Eye (tissue), 1 donor: ENCODE data around the gene HOXA5.

Experiments used
- DNase-seq: peaks from one replicate; pipeline ENCODE4 v3.0.0-alpha.2; 2015

HOXA5 gene

DNA sequence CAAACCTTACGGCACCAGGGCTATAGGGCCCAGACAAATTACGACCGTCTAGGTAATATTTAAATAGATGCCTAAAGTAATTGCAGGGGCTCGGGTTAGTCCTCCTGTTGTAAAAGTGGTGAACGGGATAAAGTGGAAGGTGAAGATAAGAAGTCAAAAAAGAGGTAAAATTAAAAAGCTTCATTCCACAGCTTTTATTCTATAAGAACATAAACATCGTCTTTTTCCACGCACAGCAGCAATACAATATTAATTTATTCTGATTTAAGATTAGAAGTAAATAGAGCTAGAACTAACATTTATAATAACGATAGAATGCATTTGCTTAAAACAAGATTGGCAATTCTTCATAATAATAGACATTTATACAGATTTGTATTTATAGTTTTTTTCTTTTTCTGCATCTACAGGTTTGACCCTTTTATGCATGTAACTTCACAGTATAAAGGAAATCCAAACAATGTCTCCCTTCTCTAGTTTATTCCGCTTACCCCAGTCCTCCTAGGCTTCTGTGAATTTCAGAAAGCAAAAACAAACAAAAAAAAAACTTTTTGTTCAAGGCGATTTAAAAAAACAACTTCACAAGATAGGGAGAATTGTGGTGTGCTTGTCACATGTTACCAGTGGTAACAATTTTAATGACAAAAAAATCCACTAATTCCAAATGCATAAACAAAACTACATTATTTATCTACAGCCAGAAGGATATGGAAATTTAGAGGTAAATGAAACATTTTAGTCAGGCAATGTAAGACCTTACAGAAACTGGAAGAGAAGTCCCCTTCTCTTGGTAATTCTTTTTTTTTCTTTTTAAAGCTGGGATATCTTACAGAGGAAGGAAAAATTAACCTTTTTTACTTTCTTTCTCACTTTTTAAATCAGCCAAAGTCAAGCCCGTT is 27.2 kb upstream of the HOXA5 start:
- DNase-seq = peak; percentile 69

DNA sequence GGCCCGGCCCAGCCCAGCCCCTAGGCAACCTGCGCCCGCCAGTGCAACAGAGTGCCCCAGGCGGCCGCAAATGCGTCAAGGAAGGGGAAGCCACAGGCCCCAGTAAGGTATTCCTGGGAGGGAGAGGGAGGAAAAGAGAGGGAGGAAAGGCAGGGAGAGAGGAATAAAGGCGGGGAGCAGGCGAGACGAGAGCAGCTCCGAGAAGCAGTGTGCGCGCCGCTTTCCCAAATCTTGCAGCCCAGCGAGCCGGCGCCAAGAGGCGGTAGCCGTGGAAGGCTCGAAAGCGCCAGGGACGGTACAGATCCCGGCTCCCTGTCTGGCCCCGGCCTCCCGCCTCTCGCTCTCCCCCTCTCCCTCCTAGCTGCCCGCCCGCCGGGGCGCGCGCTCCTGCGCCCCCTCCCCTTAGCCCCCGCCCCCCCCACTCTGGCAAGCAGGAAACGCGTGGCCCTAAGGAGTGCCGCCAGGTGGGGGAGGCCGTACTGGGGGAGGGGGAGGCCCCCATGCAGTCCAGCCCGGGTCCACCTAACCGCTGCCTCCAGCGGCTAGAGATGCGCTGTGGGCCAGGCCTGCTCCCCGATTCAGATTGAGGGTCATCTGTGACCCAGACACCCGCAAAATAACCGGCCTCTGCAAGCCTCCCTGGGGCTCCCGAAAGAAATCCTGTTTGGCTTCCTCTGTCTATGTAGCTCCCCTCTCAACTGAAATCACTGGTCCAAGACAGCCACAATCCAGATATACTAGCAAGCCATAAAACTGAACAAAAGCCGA is 26.4 kb upstream of the HOXA5 start:
- DNase-seq = no peak

- DNase-seq = peak; percentile 71
Observed at GRCh38 chr7:27168265-27168947, 24.9 kb upstream of the HOXA5 start.

- no peak for DNase-seq
Observed at GRCh38 chr7:27167916-27168264, 24.4 kb upstream of the HOXA5 start.

DNA sequence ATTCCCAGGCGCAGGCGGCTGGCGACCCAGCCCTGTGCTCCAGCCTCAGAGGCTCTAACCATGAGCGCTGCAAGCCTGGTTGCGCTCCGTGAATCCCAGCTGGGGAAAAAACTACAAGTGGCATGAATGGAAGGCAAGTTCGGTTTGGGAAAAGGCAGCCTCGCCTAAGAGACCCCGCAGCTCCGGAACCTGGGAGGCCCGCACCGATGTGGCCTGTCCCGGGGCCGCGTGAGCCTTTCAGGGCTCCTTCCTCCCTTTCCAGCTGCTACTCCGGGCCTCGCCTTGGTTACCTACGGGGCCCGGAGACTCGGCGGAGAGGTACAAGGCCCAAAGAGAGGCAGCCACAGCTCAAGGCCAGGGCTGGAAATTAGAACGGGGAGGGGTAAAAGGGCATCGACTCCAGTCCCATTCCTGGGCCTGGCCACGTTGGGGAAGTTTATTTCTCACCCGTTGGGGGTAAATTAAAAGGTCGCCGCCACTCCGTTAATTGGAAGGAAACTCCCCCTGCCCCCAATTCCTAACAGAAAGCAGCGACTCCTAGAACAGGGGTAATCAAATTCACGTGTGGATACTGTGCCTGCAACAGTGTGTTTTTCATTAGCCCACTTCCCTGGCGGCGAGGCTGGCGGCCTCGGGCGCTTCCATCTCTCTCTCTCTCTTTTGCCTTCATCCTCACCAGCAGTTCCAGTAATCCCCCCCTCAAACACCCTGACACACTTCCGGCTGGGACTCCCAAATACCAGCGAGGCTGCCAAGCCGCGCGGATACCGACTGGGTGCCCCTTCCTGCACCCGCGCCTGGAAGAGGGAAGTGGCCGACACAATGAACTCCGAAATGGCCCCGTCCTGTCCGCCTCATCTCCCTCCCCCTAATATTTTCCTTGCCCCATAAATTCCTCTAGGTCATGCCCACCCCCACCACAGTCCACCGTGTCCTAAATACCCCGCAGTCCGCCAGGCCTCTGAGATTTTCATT is 23.3 kb upstream of the HOXA5 start:
- no peak for DNase-seq

- no peak for DNase-seq
Observed at GRCh38 chr7:27165996-27166530, 22.6 kb upstream of the HOXA5 start.

GRCh38 chr7:27165089-27165995 is 21.9 kb upstream of the HOXA5 start, which contains the start of gene HOXA9:
TSS of gene HOXA9 (minus strand) at chr7:27165537. CDS start at chr7:27165457, 80 bp downstream.
- DNase-seq = no peak

DNA sequence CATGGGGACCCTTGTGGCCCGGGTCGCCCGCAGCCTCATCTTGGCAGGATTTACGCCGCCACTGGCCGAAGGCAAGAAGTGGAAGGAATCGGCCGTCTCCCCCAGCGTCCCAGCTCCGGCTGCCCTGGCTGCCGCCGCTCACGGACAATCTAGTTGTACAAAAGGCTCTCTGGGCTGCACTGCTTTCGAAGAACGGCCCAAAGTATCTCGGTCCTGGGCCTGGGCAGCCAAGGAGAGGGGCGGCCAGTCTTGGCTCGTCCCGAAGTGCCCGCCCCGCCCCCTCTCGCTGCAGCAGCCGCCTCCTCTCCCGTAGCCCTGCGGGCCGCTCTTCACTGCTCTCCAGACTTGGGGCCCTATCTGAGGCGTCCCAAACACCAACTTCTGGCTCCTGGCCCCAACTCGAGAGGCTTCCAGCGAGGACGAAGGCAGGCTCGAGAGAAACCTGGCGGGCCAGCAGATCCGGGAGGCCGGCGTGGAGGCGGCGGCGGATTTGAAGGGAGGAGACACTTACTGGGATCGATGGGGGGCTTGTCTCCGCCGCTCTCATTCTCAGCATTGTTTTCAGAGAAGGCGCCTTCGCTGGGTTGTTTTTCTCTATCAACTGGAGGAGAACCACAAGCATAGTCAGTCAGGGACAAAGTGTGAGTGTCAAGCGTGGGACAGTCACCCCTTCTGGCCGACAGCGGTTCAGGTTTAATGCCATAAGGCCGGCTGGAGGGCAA is 21.0 kb upstream of the HOXA5 start:
- DNase-seq = no peak

DNA sequence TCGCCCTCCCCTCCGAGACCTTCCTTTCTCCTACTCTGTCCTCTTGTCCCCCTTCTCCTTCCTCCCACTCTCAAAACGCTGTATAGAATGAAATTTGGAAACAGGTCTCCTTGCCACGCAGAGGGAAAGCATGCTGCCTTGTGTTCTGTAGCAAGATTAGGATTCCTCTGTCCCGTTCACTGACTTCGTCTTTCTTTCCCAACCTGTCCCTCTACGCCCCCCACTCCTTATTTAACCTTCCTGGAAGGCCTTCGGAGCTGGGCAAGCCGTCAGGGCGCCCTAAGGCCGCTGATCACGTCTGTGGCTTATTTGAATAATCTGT is 20.5 kb upstream of the HOXA5 start:
- DNase-seq = no peak

DNA sequence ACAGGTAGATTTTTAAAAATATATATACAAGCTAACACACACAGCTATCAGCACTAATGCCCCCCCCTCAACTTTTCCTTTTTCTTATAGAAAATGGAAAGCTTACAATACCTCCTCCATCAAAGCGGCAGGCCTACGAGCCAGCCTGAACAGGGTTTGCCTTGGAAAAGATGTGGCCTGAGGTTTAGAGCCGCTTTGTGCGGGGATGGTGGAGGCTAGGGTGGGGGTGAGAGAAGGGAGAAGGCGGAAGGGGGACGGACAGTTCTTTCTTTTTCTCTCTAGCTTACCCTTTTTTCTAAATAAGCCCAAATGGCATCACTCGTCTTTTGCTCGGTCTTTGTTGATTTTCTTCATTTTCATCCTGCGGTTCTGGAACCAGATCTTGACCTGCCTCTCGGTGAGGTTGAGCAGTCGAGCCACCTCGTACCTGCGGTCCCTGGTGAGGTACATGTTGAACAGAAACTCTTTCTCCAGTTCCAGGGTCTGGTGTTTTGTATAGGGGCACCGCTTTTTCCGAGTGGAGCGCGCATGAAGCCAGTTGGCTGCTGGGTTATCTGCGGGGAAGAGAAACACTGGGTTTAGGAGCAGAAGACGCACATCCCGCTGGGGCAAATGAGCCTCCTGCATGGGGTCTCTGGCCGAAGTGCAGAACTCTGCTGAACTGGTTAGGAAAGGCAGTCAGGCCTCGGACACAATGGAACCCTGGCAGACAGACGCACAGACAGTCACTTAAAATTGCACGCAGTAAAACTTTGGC is 20.0 kb upstream of the HOXA5 start:
- no peak for DNase-seq

GRCh38 chr7:27162561-27163287 is 19.2 kb upstream of the HOXA5 start:
- no peak for DNase-seq

DNA sequence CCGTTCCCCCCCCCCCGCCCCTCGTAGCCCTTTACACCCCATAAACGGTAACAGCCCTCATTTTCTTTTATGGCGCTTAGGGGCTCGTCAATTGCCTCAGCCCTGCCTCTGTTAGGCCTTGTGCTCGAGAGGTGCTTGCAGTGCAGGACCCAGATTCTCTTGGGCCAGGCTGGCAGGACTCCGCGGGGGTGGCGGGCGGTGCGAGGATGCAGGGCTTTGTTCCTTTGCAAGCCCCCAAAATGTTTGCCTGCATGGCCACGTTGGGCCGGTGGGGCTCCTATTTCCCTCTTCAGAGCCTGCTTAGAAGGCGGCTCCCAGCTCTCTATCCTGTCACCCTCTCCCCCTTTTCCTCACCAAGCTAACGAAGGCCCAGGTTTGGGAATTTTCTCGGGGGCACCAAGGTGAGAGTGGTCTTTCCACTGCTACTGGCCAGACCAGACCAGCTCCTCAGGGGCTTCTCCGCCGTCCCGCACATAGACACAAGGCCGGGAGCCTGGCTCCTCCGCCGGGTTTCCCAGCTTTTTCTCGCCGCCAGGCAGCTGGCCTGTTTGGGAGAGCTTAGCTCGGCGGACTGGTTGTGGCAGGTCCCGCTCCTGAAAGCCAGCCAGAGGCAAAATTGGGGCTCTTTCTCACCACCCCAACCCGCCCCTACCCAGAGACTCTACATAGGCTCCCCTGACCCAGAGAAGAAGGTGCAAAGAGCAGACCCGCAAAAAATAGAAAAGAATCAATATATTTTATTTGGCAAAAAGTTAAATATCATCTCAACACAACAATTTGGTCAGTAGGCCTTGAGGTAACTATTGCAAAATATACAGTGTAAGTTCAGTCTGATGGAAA is 18.5 kb upstream of the HOXA5 start:
- no peak for DNase-seq

GRCh38 chr7:27161214-27161720 is 17.8 kb upstream of the HOXA5 start:
- no peak for DNase-seq

GRCh38 chr7:27160546-27161213 is 17.2 kb upstream of the HOXA5 start:
- peak; percentile 95 for DNase-seq

DNA sequence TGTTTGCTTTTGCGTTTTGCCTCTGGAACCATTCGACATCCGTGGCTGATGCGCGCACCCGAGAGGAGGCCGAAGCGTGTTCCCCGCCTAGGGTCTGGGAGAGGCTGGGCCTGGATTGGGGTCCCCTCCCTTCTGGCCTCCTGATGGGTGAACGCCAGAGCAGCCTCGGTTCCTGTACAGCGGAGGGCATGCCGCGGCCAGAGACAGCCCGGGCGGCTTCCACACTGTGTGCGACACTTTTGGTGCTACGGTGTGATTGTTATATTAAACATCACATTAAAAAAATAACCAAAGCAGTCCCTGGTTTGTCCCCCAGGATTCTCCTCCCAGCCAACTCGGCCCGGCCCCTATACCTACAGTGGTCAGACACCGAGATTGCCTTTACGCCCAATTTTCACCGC is 16.7 kb upstream of the HOXA5 start:
- peak; percentile 60 for DNase-seq

DNA sequence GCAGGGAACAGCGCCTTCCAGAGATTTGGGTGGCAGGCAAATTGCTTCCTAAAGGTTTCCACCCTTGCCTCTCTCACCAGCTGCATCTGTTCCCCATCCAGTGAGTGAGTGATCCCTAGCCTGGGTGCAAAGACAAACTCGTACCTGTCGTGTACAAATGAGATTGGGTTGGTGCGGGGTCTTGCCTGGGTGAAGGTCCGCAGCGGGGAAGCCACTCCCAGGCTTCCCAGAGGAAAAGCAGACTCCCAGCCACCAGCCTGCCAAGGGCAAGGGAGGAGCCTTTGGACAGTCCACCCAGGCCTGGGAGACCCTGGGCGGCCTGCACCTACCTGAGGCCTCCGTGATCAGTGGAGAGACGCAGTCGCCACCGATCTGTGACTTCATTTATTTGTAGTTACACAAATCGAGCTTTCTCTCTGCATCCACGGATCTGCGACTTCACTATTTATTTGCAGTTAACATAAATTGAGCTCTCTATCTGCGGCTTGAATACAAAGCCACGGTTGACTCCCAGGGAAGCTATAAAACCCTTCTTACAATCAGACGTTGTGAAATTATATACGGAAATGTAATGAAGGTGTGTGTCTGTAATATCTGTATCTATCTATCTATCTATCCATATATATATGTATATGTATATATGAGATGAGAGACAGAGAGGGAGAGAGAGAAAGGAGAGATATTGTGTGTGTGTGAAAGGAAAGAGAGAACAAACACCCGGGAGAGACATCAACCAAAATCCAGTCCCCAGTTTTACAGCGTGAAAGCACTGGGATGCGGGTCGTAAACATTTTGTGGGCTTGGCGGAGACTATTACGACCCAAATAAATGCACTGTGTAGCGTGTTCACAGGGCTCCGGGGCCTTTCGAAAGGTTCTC is 16.0 kb upstream of the HOXA5 start:
- no peak for DNase-seq
